Activated CD4-positive, alpha-beta memory T cell treated with anti-CD3 and anti-CD28 coated beads for 36 hours (primary cell): ENCODE results near the gene CCR2. TPM values are rescaled to one million over a fixed set of nuclear protein-coding genes. Genes with fewer than 3 reads are reported as not detected.
"Not testable (repeated sequence)": the region's sequence is repeated elsewhere in the genome, so short reads cannot be mapped to it uniquely, and the experiment has no call there.

Source experiments
- CTCF ChIA-PET: fragments of 350-600 bp; sonication (Branson Sonifier 250); formaldehyde crosslinking; loops from one replicate; lab custom pipeline; 2021; ENCODE audit warnings: antibody characterized with exemption, inconsistent platforms; lab: Charles Lee
- POLR2A ChIA-PET: fragments of 350-600 bp; sonication (Branson Sonifier 250); formaldehyde crosslinking; loops from one replicate; lab custom pipeline; 2021; ENCODE audit warnings: antibody characterized with exemption; lab: Charles Lee
- DNase-seq: peaks from one replicate; pipeline ENCODE4 v3.0.0-alpha.2; 2020
- H3K27ac Mint-ChIP-seq: one replicate; pipeline ENCODE4 v1.8.0; 2021; ENCODE audit warnings: mixed read lengths
- H3K27me3 Mint-ChIP-seq: one replicate; pipeline ENCODE4 v1.8.0; 2021; ENCODE audit warnings: mixed read lengths
- H3K36me3 Mint-ChIP-seq: one replicate; pipeline ENCODE4 v1.8.0; 2021; ENCODE audit warnings: mixed read lengths
- H3K4me1 Mint-ChIP-seq: one replicate; pipeline ENCODE4 v1.8.0; 2021; ENCODE audit warnings: low read depth, mixed read lengths
- H3K4me3 Mint-ChIP-seq: one replicate; pipeline ENCODE4 v1.8.0; 2021; ENCODE audit warnings: mild to moderate bottlenecking, mixed read lengths
- H3K9me3 Mint-ChIP-seq: one replicate; pipeline ENCODE4 v1.8.0; 2021; ENCODE audit warnings: mixed read lengths
- intact Hi-C: fragments of 100-400 bp; cut with micrococcal nuclease; formaldehyde crosslinking; loops from one replicate; pipeline ENCODE4 v1.15.1; 2023
- total RNA-seq, 2 experiments: library from RNA; stranded (reverse); gene quantifications; one replicate each; pipeline ENCODE4 v1.2.3, GENCODE V29; 2021

CCR2 gene
- total RNA-seq, 2 experiments from 2014 or later: 2.2 TPM

DNA sequence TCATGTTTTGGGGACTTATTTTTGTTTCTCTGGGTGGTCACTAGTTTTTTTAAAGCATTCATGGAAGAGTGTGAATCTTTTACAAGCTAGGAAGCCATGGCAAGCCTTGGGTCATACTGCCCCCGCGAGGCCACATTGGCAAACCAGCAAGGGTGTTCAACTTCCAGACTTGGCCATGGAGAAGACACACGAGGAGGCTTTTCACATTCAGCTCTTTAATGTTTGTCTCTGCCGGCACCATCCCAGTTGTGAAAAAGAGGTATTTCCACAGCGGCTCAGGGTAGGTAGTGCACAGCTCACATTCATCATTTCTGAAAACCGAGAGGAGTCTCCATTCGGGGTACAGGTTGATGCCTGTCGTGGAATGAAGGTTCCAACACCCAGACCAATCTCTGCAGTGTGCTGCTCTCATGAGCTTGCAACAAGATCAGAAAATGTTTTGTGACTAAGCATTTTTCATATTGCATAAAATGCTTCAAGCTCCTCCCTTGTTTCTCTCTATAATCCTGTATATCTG, 24.6 kb downstream of the CCR2 start:
- peak; percentile 79 for DNase-seq
- Mint-ChIP-seq H3K27ac (no peak overlapping the region), H3K27me3 (peaks cover 13% of the 10 kb centered on the region), H3K4me1 (peaks cover 36% of the 10 kb centered on the region), H3K36me3 (no peaks in the 10 kb centered on the region), H3K4me3 (no peak overlapping the region), H3K9me3 (no peaks in the 10 kb centered on the region)
- POLR2A ChIA-PET: interaction anchor here (0.5 to 0.9 kb wide), 2 partner anchors 298 to 629 kb away, joined by 3 to 4 read pairs; no protein-coding TSS in a partner anchor
- intact Hi-C loops: loop anchor here (2.0 kb wide), 1 partner anchor 440 kb away; no protein-coding TSS in a partner anchor
- CTCF ChIA-PET: interaction anchor here (0.6 to 4.1 kb wide), 45 partner anchors 9 to 1621 kb away, joined by 3 to 45 read pairs (median 4); partner anchors contain the start of genes CCR1 and CXCR6

DNA sequence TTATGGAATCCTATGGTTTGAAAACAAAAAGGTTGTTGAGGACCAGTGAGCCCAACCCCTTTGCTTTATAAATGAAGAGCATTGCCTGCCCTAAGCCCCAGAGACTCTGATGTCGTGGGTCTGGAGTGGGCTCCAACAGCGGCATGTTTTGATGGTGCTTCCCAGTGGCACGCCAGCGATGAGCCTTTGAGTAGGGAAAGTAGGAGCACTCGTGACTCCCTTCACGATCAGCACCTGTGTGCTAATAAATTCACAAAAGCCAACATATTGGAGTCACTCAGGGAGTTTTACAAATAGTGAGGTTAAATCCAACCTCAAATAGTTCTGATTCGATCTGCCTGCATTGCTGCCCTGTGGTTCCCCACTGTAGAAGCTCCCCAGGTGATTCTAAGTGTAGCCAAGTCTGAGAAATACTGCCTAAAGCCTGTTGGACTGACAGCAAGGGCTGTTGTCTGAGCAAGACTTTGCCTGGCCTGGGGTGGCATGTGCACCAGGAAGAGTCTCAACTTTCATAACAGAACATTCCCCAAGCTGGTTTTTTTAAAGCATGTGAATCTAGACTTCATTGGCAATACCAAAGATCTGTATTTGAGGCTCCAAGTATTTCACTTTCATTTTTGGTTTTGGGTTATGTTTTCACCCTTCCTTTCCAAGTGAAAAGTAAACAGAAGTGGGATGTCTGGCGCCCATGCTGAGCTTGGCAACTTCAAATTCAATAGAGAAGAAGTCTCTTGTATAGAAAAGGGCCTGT, 26.7 kb downstream of the CCR2 start:
- intact Hi-C loops: no loop called here
- peaks cover 23% of the 10 kb centered on the region for H3K4me1 Mint-ChIP-seq
- H3K36me3 Mint-ChIP-seq: no peaks in the 10 kb centered on the region
- H3K9me3 Mint-ChIP-seq: no peaks in the 10 kb centered on the region
- H3K4me3 Mint-ChIP-seq: no peak overlapping the region
- H3K27ac Mint-ChIP-seq: no peak overlapping the region
- CTCF ChIA-PET: interaction anchor here (1.3 kb wide), 1 partner anchor 9 kb away, joined by 8 read pairs; no protein-coding TSS in a partner anchor
- H3K27me3 Mint-ChIP-seq: peaks cover 5% of the 10 kb centered on the region
- no peak for DNase-seq
- POLR2A ChIA-PET: no interaction called here

DNA sequence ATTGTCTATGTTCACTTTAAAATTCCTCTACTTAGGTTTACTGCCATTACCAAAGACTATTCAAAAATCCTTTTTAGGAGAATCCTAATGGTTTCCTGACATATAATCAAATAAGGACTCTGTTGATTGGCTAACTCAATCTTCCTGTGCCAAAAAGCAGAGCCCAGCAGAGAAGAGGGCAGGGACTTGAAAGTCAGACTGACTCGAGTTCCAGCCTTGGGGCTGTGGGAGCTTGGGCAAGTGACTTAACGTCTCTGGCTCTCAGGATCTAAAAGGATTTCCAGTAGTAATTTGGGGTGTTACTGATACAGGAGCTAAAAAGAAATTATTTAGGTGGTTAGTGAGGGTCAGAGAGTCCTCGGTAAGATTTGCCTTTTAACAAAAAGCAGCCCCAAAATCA, 27.7 kb downstream of the CCR2 start:
- intact Hi-C loops: no loop called here
- POLR2A ChIA-PET: no interaction called here

DNA sequence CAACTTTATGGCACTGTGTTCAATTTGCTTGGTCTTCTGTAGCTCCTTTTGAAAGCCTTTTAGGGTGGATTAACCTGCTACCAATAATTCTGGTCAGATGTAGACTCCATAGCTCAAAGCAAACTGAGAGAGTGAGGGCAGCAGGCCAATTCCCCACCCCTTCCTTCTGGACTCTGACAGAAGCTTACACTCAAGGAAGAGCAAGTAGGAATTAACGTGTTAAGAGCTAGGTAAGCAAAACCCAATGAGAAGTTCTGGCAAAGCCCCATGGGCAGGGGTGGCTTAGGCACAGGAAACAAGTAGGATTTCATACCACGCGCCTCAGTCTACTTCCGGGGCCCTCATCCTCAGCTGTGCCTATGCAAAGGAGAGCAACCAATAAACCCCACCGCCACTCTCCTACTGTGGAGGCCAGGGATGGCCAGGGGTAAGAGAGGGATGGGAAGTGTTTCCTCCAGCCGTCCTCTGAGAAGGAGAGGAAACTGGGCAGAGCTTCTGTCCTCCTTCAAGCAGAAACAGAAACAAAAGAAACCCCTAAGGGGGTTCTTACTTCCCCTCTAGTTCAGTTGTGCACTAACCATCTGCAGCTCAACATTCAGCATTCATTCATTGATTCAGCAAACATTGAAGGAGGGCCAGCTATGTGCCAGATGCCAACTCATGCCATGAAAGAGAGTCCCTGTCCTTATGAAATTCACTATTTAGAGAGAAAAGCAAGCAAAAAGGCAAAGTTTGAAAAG, 29.5 kb downstream of the CCR2 start:
- ChIA-PET CTCF (interaction anchor here (1.0 to 3.0 kb wide), 4 partner anchors 8 to 303 kb away, joined by 3 to 14 read pairs (median 6); no protein-coding TSS in a partner anchor), POLR2A (no interaction called here)
- H3K4me1 Mint-ChIP-seq: peaks cover 19% of the 10 kb centered on the region
- no peaks in the 10 kb centered on the region for H3K36me3 Mint-ChIP-seq
- intact Hi-C loops: no loop called here
- H3K9me3 Mint-ChIP-seq: no peaks in the 10 kb centered on the region
- peaks cover 5% of the 10 kb centered on the region for H3K27me3 Mint-ChIP-seq
- H3K27ac Mint-ChIP-seq: no peak overlapping the region
- H3K4me3 Mint-ChIP-seq: no peak overlapping the region
- no peak for DNase-seq

More for the DNA sequence above, 27.7 kb downstream of the CCR2 start:
- no peaks in the 10 kb centered on the region for H3K36me3 Mint-ChIP-seq
- DNase-seq: no peak
- peaks cover 5% of the 10 kb centered on the region for H3K27me3 Mint-ChIP-seq
- H3K4me1 Mint-ChIP-seq: peaks cover 22% of the 10 kb centered on the region
- H3K4me3 Mint-ChIP-seq: no peak overlapping the region
- CTCF ChIA-PET: interaction anchor here (3.0 kb wide), 1 partner anchor 302 kb away, joined by 14 read pairs; no protein-coding TSS in a partner anchor
- no peaks in the 10 kb centered on the region for H3K9me3 Mint-ChIP-seq
- no peak overlapping the region for H3K27ac Mint-ChIP-seq

DNA sequence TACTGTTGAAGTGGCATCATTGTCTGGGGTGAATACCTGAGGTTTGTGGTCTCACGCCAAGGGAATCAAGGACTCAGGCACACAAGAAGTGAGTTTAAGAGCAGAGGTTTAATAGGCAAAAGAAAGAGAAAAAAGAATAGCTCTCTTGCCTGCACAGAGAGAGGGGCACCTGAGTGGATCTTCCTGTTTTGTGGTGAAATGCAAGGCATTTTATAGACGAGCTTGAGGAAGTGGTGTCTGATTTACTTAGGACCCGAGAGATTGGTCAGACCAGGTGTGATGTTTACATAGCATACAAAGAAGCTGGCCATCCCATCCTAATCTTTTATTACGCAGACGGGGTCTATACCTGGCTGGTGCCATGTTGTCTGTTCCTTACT, 30.0 kb downstream of the CCR2 start:
- H3K4me1 Mint-ChIP-seq: peaks cover 18% of the 10 kb centered on the region
- intact Hi-C loops: no loop called here
- H3K27me3 Mint-ChIP-seq: peaks cover 5% of the 10 kb centered on the region
- no peak for DNase-seq
- H3K4me3 Mint-ChIP-seq: no peak overlapping the region
- no peaks in the 10 kb centered on the region for H3K36me3 Mint-ChIP-seq
- no peak overlapping the region for H3K27ac Mint-ChIP-seq
- ChIA-PET POLR2A (no interaction called here), CTCF (interaction anchor here (1.3 to 3.0 kb wide), 4 partner anchors 9 to 304 kb away, joined by 3 to 14 read pairs (median 6); no protein-coding TSS in a partner anchor)
- H3K9me3 Mint-ChIP-seq: no peaks in the 10 kb centered on the region

DNA sequence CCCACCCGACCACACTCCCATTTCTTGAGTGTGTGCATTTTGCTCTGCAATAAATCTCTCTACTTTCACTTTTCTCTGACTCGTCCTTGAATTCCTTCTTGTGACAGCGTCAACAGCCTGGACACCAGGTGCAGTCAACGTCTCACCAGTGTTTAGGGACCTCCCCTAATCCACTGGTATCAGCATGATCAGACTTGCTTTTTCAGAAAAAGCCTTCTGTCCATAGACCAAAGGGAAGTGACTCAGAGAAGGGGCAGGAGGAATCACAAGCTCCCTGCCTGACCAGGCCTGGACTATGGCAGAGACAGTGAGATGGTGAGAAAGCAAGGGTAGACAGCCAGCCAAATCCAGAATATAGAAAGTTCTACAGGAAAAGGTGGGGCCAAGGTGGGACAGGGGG, 32.3 kb downstream of the CCR2 start:
- Mint-ChIP-seq H3K4me3 (no peak overlapping the region), H3K27ac (no peak overlapping the region), H3K4me1 (peaks cover 8% of the 10 kb centered on the region), H3K36me3 (no peaks in the 10 kb centered on the region), H3K27me3 (peaks cover 5% of the 10 kb centered on the region), H3K9me3 (no peaks in the 10 kb centered on the region)
- DNase-seq: no peak
- ChIA-PET POLR2A (no interaction called here), CTCF (interaction anchor here (0.7 kb wide), 1 partner anchor 102 kb away, joined by 3 read pairs; no protein-coding TSS in a partner anchor)
- intact Hi-C loops: no loop called here

DNA sequence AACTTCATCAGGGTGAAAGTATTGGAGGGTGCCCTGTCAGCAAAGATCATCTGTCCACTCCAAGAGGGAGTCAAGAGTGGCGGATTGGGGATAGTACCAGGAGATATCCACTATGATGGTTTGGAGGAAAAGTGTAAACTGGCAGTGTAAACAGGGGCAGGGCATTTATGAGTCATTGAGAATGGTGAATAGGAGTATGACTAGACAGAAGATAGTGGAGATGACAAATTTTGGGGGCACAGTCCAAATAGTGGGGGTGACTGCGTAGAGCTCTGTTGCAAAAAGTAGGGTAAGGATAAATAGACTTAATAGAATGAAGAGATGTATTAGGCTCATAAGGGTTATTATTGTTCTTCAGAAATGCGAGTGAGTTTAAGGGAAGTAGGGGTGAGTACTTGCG, 34.9 kb downstream of the CCR2 start:
- CTCF ChIA-PET, DNase-seq, H3K27ac Mint-ChIP-seq, intact Hi-C loops, H3K27me3 Mint-ChIP-seq, H3K4me3 Mint-ChIP-seq, H3K4me1 Mint-ChIP-seq, H3K36me3 Mint-ChIP-seq, H3K9me3 Mint-ChIP-seq: not testable (repeated sequence)
- POLR2A ChIA-PET: interaction anchor here (0.6 kb wide), 1 partner anchor 171 kb away, joined by 3 read pairs; no protein-coding TSS in a partner anchor

DNA sequence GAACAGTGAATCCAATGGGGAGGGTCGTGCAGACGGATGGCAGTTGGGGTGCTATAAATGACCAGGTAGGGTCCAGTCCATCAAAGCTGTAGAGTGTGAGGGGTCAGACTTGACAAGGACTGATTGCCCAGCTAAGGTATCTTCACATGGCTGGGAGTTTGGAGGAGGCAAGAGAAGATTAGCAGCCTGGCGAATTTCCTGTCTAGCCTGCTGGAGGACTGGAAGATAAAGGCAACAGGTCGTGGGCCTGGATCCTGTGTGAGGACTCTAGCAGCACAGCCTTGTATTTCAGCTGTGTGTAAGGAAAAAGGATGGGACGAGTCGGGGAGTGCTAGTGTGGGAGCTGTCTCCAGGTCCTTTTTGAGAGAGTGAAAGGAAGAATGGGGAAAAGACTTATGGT, 35.4 kb downstream of the CCR2 start:
- no peak for DNase-seq
- no peak overlapping the region for H3K4me3 Mint-ChIP-seq
- peaks cover 3% of the 10 kb centered on the region for H3K4me1 Mint-ChIP-seq
- CTCF ChIA-PET: no interaction called here
- intact Hi-C loops: no loop called here
- no peaks in the 10 kb centered on the region for H3K9me3 Mint-ChIP-seq
- H3K27me3 Mint-ChIP-seq: peaks cover 3% of the 10 kb centered on the region
- POLR2A ChIA-PET: interaction anchor here (0.6 kb wide), 1 partner anchor 171 kb away, joined by 3 read pairs; no protein-coding TSS in a partner anchor
- H3K27ac Mint-ChIP-seq: no peak overlapping the region
- no peaks in the 10 kb centered on the region for H3K36me3 Mint-ChIP-seq

DNA sequence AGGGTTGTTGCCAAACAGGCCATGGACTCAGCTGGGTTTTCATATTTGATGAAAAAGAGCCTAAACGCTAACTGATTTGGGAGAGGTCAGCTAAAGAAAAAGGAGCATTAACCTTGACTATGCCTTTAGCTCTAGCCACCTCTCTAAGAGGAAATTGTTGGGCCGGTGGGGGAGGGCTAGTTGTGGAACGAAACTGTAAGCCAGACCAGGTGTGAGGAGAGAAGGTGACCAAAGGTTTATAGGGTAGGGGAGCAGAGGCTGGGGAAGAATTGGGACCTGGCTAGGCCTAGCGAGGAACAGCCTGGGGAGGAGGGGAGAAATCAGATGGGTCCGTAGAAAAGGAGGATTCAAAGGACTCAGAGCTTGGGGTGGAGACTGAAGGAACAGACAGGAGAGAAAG, 37.6 kb downstream of the CCR2 start:
- H3K9me3 Mint-ChIP-seq, H3K27ac Mint-ChIP-seq, H3K4me1 Mint-ChIP-seq, intact Hi-C loops, CTCF ChIA-PET, DNase-seq, H3K36me3 Mint-ChIP-seq, H3K27me3 Mint-ChIP-seq, POLR2A ChIA-PET, H3K4me3 Mint-ChIP-seq: not testable (repeated sequence)

DNA sequence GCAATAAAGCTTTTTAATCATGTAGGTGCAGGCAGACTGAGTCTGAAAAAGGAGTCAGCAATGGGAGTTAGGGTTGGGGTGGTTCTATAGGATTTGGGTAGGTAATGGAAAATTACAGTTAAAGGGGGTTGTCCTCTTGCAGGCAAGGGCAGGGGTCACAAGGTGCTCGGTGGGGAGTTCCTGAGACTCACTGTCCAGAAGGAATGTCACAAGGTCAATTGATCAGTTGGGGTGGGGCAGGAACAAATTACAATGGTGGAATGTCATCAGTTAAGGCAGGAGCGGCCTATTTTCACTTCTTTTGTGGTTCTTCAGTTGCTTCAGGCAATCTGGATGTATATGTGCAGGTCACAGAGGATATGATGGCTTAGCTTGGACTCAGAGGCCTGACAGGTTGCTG, 39.1 kb downstream of the CCR2 start:
- H3K36me3 Mint-ChIP-seq: no peaks in the 10 kb centered on the region
- ChIA-PET POLR2A (no interaction called here), CTCF (no interaction called here)
- peaks cover 7% of the 10 kb centered on the region for H3K27me3 Mint-ChIP-seq
- intact Hi-C loops: no loop called here
- no peak overlapping the region for H3K27ac Mint-ChIP-seq
- H3K4me3 Mint-ChIP-seq: no peak overlapping the region
- no peaks in the 10 kb centered on the region for H3K9me3 Mint-ChIP-seq
- peaks cover 2% of the 10 kb centered on the region for H3K4me1 Mint-ChIP-seq
- no peak for DNase-seq

DNA sequence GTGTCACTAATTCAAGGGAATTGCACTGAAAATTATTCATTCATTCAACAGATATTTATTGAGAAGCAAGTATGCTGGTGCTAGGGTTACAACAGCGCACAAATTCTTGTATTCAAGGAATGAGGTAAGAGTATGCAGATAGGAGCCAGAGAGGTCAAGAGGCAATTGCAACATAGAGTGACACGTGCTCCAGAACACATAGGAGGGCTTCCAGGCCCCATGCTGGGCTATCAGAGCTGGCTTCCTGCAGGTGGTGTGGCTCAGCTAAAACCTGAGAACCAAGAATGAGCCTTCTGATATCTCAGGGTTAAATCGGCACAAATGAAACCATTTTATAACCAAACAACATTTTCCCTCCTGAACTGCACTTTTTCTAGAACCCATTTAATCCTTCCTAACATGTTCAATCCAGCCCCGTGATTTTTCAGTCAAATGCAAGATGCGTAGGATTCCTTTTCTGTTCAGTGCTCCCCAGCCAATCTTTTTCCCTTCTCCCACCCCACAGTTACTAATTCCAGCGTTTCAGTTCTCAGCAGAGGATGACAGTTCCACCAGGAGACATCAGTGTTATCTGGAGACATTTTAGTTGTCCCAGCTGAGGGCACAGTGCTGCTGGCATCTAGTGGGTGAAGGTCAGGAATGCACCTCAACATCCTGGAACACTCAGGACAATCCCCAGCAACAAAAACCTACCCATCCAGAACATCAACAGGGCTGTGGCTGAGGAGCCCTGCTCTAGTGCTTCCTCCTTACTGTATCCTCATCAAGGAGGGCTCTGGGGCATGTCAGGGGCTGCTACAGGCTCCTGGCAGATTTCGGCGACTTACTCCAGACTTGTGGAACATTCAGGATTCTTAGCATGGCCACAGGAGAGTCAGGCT, 39.9 kb downstream of the CCR2 start:
- Mint-ChIP-seq H3K4me1 (peaks cover 2% of the 10 kb centered on the region), H3K4me3 (no peak overlapping the region), H3K27me3 (peaks cover 7% of the 10 kb centered on the region), H3K36me3 (no peaks in the 10 kb centered on the region), H3K9me3 (no peaks in the 10 kb centered on the region), H3K27ac (no peak overlapping the region)
- intact Hi-C loops: no loop called here
- ChIA-PET CTCF (no interaction called here), POLR2A (no interaction called here)
- no peak for DNase-seq
